ENCODE measurements around the gene PRMT7. TPM values are rescaled to one million over a fixed set of nuclear protein-coding genes. Genes with fewer than 3 reads are reported as not detected.

Gene PRMT7
- total and polyA plus RNA-seq, 2 of the 8 experiments (the other 6 are each of a cell fraction or from before 2014, with no cell fraction given): 48.2 to 49.3 TPM

DNA sequence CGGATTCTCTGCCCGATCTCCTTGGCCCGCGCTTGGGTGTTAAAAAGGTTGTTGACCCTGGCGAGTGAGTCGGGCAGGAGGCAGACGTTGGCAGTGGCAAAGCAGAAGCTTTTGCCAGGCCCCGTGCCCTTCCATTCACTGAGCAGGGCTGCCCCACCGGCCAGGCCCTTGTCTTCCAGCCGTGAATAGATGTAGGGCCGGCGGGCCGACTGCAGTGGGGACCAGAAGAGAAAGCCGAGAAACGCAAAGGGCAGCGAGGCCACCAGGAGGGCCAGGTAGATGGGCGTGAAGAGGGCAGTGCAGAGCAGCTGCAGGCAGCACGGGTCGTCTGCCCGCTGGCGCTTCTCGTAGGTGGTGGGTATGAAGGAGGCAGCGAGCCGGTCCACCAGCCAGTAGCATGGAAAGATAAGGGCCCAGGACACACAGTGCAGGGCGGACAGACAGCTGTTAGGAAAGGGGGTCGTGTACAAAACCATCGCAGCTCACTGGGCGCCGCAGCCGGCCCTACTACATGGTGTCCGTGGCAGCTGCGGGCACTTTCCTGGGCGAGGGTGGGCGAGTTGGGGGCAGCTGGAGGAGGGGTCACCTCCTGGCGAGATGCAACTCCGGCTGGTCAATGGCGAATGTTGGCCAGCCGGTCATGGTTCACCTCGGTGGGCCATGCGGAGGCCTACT is 61.0 kb downstream of the PRMT7 start:
- CTCF ChIA-PET (ENCODE audit: partially characterized antibody): interaction anchor here (0.8 to 14.3 kb wide), 8 partner anchors 7 to 138 kb away, joined by 3 to 221 read pairs (median 10); no protein-coding TSS in a partner anchor
- no peak for TF ChIP-seq CBX8 (IDR thresholded peaks at IDR 0.05; ENCODE audit: borderline replicate concordance, low read depth, low read length)
- TF ChIP-seq SIX5 (IDR thresholded peaks at IDR 0.05; ENCODE audit: low read depth, low read length): no peak
- TF ChIP-seq RAD21 (IDR thresholded peaks at IDR 0.05 in 1 of 2, conservative IDR thresholded peaks at IDR 0.05 in 1 of 2; ENCODE audit: low read depth in 2 of 2, low read length in 2 of 2): no peak
- no peak for TF ChIP-seq E2F6 (IDR thresholded peaks at IDR 0.05)

More for the DNA sequence above, 61.0 kb downstream of the PRMT7 start:
- H3K36me3 ChIP-seq (ENCODE audit: control insufficient read depth in 2 of 4, insufficient read depth in 4 of 4, low read length in 3 of 4): no peaks in the 10 kb centered on the region
- H2BK12ac ChIP-seq (ENCODE audit: low read depth, low read length): no peak overlapping the region
- H3K14ac ChIP-seq (ENCODE audit: insufficient read length): no peak overlapping the region
- H4K91ac ChIP-seq (replicated peaks; ENCODE audit: insufficient read length, low read length): no peak overlapping the region
- no peaks in the 10 kb centered on the region for H3K9me3 ChIP-seq (ENCODE audit: insufficient read depth in 2 of 2, low read depth in 1 of 2, low read length in 1 of 2)
- no peak overlapping the region for H3K9ac ChIP-seq (replicated peaks in 1 of 4; ENCODE audit: extremely low read depth in 1 of 4, low read depth in 3 of 4, low read length in 3 of 4)
- H2BK20ac ChIP-seq (ENCODE audit: low read length): no peak overlapping the region
- FAIRE-seq (no peak), DNase-seq (ENCODE audit: low read depth in 1 of 2, low spot score in 2 of 2) (no peak)
- no peak overlapping the region for H2BK15ac ChIP-seq (ENCODE audit: low read length)
- no peaks in the 10 kb centered on the region for H4K20me1 ChIP-seq (replicated peaks in 1 of 2; ENCODE audit: control insufficient read depth in 1 of 2, insufficient read depth in 2 of 2, low read length in 2 of 2)
- H3K4me2 ChIP-seq (ENCODE audit: insufficient read depth in 1 of 2, low read depth in 2 of 2, low read length in 2 of 2): no peak overlapping the region
- no peak overlapping the region for H4K5ac ChIP-seq (ENCODE audit: insufficient read length, low read depth, low read length)
- no peaks in the 10 kb centered on the region for H3K79me1 ChIP-seq (ENCODE audit: low read depth, low read length)
- H3K4me3 ChIP-seq (ENCODE audit: extremely low read depth in 1 of 4, insufficient read depth in 2 of 4, low read depth in 3 of 4, low read length in 4 of 4): no peak overlapping the region
- H2BK120ac ChIP-seq (replicated peaks; ENCODE audit: low read depth, low read length): no peak overlapping the region
- H3K27me3 ChIP-seq (replicated peaks in 1 of 4; ENCODE audit: control insufficient read depth in 3 of 4, extremely low read depth in 1 of 4, insufficient read depth in 3 of 4, low read length in 3 of 4): peaks cover 0 to 2% (median 0%) of the 10 kb centered on the region in 4 experiments; a peak in 2 of 7 replicates
- H2AK5ac ChIP-seq (ENCODE audit: low read depth, low read length): no peak overlapping the region
- H2AFZ ChIP-seq (ENCODE audit: low read length): no peak overlapping the region
- no peak overlapping the region for H3K23ac ChIP-seq (ENCODE audit: insufficient read length)
- no peak overlapping the region for H3K4ac ChIP-seq (replicated peaks; ENCODE audit: insufficient read length, low read depth, low read length)
- no peak overlapping the region for H2BK5ac ChIP-seq (ENCODE audit: low read depth, low read length)
- peaks cover 0 to 2% (median under 1%) of the 10 kb centered on the region in 4 experiments; a peak in 4 of 7 replicates for H3K4me1 ChIP-seq (replicated peaks in 1 of 4; ENCODE audit: control insufficient read depth in 3 of 4, insufficient read depth in 4 of 4, low read length in 3 of 4)
- H3K79me2 ChIP-seq (ENCODE audit: control insufficient read depth in 1 of 2, insufficient read depth in 2 of 2, low read length in 2 of 2): no peaks in the 10 kb centered on the region
- 90% methylated on average over 40 of the region's 40 CpGs; no CpG with 5 or more reads in 1 of the 2 experiments for WGBS, 2 experiments (ENCODE audit: extremely low coverage in 1 of 2, insufficient coverage in 1 of 2, insufficient read length in 1 of 2, insufficient replicate concordance in 2 of 2, low coverage in 1 of 2, low lambda C conversion rate in 2 of 2, missing lambda C conversion rate in 1 of 2)
- H3K23me2 ChIP-seq (ENCODE audit: low read depth, low read length): no peaks in the 10 kb centered on the region
- H4K8ac ChIP-seq (ENCODE audit: extremely low read depth, insufficient read depth, low read length): peak overlapping the region; percentile 58
- no peak overlapping the region for H3K27ac ChIP-seq (ENCODE audit: low read depth, low read length)
- no peak overlapping the region for H3K56ac ChIP-seq (replicated peaks; ENCODE audit: insufficient read length, low read depth, low read length)
- POLR2A ChIA-PET (ENCODE audit: partially characterized antibody): no interaction called here
- H3K18ac ChIP-seq (ENCODE audit: extremely low read depth, low read length): no peak overlapping the region
